ENCODE measurements around the gene INA. TPM values are rescaled to one million over a fixed set of nuclear protein-coding genes. Genes with fewer than 3 reads are reported as not detected.

The INA gene
- polyA plus RNA-seq: 332 and 395 TPM in 2 replicates

DNA sequence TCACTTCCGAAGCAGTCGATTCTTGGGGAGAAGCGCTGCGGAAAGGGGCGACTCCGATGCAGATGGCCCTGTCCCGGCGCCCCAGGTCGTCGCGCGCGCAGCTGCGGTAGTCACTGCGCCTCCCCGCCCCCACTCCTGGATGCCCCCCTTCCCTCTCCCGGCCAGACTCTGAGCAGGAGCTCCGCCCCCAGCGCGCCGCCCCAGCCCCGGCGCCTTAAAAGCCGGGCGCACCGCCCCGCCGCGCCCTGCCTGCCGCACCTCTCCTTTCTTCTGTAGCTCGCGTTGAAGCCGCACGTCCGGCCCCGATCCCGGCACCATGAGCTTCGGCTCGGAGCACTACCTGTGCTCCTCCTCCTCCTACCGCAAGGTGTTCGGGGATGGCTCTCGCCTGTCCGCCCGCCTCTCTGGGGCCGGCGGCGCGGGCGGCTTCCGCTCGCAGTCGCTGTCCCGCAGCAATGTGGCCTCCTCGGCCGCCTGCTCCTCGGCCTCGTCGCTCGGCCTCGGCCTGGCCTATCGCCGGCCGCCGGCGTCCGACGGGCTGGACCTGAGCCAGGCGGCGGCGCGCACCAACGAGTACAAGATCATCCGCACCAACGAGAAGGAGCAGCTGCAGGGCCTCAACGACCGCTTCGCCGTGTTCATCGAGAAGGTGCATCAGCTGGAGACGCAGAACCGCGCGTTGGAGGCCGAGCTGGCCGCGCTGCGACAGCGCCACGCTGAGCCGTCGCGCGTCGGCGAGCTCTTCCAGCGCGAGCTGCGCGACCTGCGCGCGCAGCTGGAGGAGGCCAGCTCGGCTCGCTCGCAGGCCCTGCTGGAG lies at the start of gene INA:
INA (plus strand) TSS at position 243 of the 817 bp plus-strand sequence; CDS start at position 317, 74 bp downstream.

DNA sequence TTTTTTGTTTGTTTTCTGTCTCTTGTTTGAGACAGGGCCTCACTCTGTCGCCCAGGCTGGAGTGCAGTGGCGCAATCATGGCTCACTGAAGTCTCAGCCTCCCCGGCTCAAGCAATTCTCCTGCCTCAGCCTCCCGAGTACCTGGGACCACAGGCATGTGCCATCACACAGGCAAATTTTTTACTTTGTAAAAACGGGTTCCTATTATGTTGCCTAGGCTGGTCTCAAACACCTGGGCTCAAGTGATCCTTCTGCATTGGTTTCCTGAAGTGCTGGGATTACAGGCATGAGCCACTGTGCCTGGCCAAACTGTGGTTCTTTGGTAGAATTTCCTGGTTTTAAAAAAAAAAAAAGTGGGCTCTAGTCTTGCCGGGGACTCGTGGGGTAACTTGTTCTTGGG lies 31.4 kb upstream of the INA start, which contains the start of gene RPEL1:
RPEL1 (plus strand) TSS at position 301 of the 400 bp plus-strand sequence. CDS start 110 bp downstream, outside the sequence.

Other genes starting within 250 kb of the INA start
- gene NT5C2, start 83.9 kb upstream of the INA start, polyA plus RNA-seq: 18.8 and 34.7 TPM in 2 replicates
- not detected in 2 replicates for gene RPEL1, start 31.3 kb upstream of the INA start, polyA plus RNA-seq
- gene PCGF6, start 74.0 kb downstream of the INA start, polyA plus RNA-seq: 2.3 and 3.4 TPM in 2 replicates
- 2.5 and 6.7 TPM in 2 replicates for gene TAF5, start 90.8 kb downstream of the INA start, polyA plus RNA-seq
- 1,761 and 1,943 TPM in 2 replicates for gene ATP5MK, start 119.3 kb downstream of the INA start, polyA plus RNA-seq
- gene PDCD11, start 119.5 kb downstream of the INA start, polyA plus RNA-seq: 6.7 and 10.1 TPM in 2 replicates
- 0.22 TPM in 1 of 2 replicates, not detected in the other for gene CALHM2, start 175.2 kb downstream of the INA start, polyA plus RNA-seq
- 0.40 TPM in 1 of 2 replicates, not detected in the other for gene CALHM1, start 181.8 kb downstream of the INA start, polyA plus RNA-seq
- not detected in 2 replicates for gene CALHM3, start 202.1 kb downstream of the INA start, polyA plus RNA-seq
- gene NEURL1, start 216.6 kb downstream of the INA start, polyA plus RNA-seq: 0.63 and 1.5 TPM in 2 replicates